Measurements from ENCODE around the gene TRMT2A.

DNA sequence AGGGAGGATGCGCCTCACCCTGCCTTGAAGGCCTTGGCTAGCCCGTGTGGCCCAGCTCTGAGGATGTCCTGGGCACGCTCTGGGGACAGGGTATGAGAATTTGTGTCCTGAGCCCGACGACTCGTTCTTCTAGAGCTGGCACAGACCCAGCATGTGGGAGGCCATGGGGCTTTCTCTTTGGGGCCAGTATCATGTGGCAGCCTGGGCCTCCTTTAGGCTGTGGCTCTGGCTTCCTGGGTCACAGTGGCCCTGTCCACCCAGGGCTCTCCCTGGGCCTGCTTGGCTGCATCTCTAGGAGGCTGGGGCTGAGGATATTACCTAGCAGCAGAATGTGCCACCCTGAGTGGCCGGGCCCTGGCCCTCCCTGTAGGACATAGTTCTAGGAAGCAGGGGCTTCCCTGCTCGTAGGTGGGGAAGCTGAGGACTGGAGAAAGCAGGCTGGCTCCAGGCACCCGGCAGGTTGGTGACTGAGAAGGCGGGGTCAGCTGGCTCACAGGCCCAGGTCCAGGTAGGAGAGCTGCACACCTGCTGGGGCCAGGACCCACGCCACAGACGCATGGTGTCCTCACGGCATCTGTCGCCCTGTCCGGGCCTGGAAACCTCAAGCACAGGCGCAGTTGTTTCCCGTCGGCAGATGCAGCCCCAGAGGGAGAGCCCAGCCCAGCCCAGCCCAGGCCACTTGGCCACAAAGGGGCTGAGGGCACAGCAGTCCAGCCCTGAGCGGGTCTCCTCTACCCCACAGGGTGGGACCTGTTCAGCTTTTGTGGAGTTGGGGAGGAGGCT lies 27.0 kb upstream of the TRMT2A start:
- TF ChIP-seq POLR2AphosphoS5 (IDR thresholded peaks at IDR 0.05; ENCODE audit: low read depth): no peak
- TF ChIP-seq, protein P1, sequence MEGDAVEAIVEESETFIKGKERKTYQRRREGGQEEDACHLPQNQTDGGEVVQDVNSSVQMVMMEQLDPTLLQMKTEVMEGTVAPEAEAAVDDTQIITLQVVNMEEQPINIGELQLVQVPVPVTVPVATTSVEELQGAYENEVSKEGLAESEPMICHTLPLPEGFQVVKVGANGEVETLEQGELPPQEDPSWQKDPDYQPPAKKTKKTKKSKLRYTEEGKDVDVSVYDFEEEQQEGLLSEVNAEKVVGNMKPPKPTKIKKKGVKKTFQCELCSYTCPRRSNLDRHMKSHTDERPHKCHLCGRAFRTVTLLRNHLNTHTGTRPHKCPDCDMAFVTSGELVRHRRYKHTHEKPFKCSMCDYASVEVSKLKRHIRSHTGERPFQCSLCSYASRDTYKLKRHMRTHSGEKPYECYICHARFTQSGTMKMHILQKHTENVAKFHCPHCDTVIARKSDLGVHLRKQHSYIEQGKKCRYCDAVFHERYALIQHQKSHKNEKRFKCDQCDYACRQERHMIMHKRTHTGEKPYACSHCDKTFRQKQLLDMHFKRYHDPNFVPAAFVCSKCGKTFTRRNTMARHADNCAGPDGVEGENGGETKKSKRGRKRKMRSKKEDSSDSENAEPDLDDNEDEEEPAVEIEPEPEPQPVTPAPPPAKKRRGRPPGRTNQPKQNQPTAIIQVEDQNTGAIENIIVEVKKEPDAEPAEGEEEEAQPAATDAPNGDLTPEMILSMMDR (IDR thresholded peaks at IDR 0.05; ENCODE audit: insufficient read depth, low read length): no peak
- no peak for TF ChIP-seq GABPA (IDR thresholded peaks at IDR 0.05; ENCODE audit: low read depth)
- TF ChIP-seq, protein P2, sequence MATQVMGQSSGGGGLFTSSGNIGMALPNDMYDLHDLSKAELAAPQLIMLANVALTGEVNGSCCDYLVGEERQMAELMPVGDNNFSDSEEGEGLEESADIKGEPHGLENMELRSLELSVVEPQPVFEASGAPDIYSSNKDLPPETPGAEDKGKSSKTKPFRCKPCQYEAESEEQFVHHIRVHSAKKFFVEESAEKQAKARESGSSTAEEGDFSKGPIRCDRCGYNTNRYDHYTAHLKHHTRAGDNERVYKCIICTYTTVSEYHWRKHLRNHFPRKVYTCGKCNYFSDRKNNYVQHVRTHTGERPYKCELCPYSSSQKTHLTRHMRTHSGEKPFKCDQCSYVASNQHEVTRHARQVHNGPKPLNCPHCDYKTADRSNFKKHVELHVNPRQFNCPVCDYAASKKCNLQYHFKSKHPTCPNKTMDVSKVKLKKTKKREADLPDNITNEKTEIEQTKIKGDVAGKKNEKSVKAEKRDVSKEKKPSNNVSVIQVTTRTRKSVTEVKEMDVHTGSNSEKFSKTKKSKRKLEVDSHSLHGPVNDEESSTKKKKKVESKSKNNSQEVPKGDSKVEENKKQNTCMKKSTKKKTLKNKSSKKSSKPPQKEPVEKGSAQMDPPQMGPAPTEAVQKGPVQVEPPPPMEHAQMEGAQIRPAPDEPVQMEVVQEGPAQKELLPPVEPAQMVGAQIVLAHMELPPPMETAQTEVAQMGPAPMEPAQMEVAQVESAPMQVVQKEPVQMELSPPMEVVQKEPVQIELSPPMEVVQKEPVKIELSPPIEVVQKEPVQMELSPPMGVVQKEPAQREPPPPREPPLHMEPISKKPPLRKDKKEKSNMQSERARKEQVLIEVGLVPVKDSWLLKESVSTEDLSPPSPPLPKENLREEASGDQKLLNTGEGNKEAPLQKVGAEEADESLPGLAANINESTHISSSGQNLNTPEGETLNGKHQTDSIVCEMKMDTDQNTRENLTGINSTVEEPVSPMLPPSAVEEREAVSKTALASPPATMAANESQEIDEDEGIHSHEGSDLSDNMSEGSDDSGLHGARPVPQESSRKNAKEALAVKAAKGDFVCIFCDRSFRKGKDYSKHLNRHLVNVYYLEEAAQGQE (IDR thresholded peaks at IDR 0.05; ENCODE audit: insufficient replicate concordance, low read depth): no peak
- TF ChIP-seq SPI1 (IDR thresholded peaks at IDR 0.05; ENCODE audit: borderline replicate concordance, low read depth): no peak
